Measurements from ENCODE around the gene RELN.

RELN gene

DNA sequence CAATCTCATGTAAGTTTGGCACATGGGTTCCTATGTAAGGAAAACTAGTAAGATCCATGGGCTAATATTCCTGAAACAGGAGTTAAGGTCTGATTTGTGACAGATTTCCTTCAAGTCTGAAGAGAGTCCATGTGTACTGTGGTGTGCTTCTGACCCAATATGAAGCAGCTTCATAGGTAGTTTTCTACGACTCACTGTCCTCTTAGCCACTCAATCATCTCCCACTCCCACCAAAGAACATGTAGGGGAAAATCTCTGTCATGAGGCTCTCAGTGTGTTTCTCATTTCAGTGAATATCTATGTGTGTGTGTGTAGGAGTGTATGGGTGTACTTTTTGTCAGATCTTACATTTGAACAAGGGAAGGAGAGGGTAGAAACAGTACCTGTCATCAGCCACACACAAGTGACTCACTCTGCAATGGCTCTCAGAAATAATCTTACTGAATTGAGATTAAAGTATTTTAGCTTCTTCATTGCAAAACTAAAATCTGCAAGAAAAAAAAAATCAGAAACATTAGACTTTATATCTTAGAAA lies 31.1 kb downstream of the RELN start:
- Histone ChIP-seq H4K91ac (ENCODE audit: low read length) (no peak overlapping the region), H3K23ac (ENCODE audit: low read length in 2 of 2) (no peak overlapping the region), H4K8ac (ENCODE audit: low read length) (no peak overlapping the region), H3K27me3 (ENCODE audit: control insufficient read depth in 1 of 2, insufficient read depth in 1 of 2, low read length in 2 of 2) (peaks cover 3 to 13% of the 10 kb centered on the region in 2 experiments), H3K18ac (ENCODE audit: low read depth in 1 of 2, low read length in 2 of 2) (no peak overlapping the region), H3K9ac (ENCODE audit: low read length) (no peak overlapping the region), H3K4ac (ENCODE audit: low read depth in 1 of 2, low read length in 2 of 2) (no peak overlapping the region), H2BK120ac (ENCODE audit: low read depth, low read length) (no peak overlapping the region), H2AFZ (ENCODE audit: low read depth, low read length) (no peak overlapping the region), H3K79me1 (replicated peaks; ENCODE audit: low read length, poor library complexity, severe bottlenecking) (no peaks in the 10 kb centered on the region), H2BK15ac (ENCODE audit: low read depth, poor library complexity, severe bottlenecking) (no peak overlapping the region), H2BK5ac (ENCODE audit: low read depth, low read length, poor library complexity, severe bottlenecking) (no peak overlapping the region), H3K9me3 (ENCODE audit: control insufficient read depth, low read length) (no peaks in the 10 kb centered on the region), H2AK5ac (ENCODE audit: low read length, severe bottlenecking) (no peak overlapping the region), H3K4me3 (ENCODE audit: insufficient read depth in 1 of 2, low read depth in 1 of 2, low read length in 2 of 2) (no peak overlapping the region), H3K14ac (ENCODE audit: low read length in 2 of 2) (no peak overlapping the region), H3K4me1 (ENCODE audit: control insufficient read depth, insufficient read depth, low read depth, low read length) (peaks cover 4% of the 10 kb centered on the region), H2BK12ac (ENCODE audit: low read length in 2 of 2) (no peak overlapping the region), H3K36me3 (ENCODE audit: control insufficient read depth in 1 of 2, insufficient read depth in 2 of 2, low read depth in 1 of 2, low read length in 2 of 2) (no peaks in the 10 kb centered on the region), H3K4me2 (ENCODE audit: low read length, poor library complexity, severe bottlenecking) (no peak overlapping the region), H3K27ac (ENCODE audit: low read length, poor library complexity, severe bottlenecking) (no peak overlapping the region)
- WGBS, result no CpG with 5 or more reads among the region's 1 CpG
- DNase-seq, result no peak

DNA sequence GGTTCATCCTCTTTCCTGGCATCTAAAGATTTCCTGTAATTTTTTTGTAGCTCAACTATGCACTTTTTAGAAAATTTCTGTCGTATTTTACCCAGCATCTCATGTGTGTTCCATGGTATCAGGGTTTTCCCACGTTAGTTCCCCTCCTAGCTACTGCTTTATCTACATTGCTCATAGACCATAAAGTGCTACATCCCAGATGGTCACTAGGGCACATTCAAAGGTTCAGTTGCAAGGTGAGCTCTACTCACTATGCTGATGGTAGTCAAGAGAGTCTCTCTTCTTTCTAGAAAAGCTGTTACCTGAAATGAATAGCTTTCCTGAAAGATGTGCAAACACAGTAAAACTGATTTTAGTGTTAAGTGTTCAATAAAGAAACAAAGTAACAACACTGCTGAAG lies 33.5 kb downstream of the RELN start:
- H2BK15ac ChIP-seq (ENCODE audit: low read depth, poor library complexity, severe bottlenecking), result no peak overlapping the region
- no peak overlapping the region for H3K18ac ChIP-seq (ENCODE audit: low read depth in 1 of 2, low read length in 2 of 2)
- no peak overlapping the region for H3K4me2 ChIP-seq (ENCODE audit: low read length, poor library complexity, severe bottlenecking)
- no peaks in the 10 kb centered on the region for H3K9me3 ChIP-seq (ENCODE audit: control insufficient read depth, low read length)
- no peak overlapping the region for H3K9ac ChIP-seq (ENCODE audit: low read length)
- 39% methylated on average over 2 of the region's 2 CpGs for WGBS
- H3K79me1 ChIP-seq (replicated peaks; ENCODE audit: low read length, poor library complexity, severe bottlenecking), result no peaks in the 10 kb centered on the region
- H3K27me3 ChIP-seq (ENCODE audit: control insufficient read depth in 1 of 2, insufficient read depth in 1 of 2, low read length in 2 of 2), result peaks cover 3 to 4% of the 10 kb centered on the region in 2 experiments
- no peak overlapping the region for H3K14ac ChIP-seq (ENCODE audit: low read length in 2 of 2)
- no peaks in the 10 kb centered on the region for H3K4me1 ChIP-seq (ENCODE audit: control insufficient read depth, insufficient read depth, low read depth, low read length)
- no peak overlapping the region for H2AK5ac ChIP-seq (ENCODE audit: low read length, severe bottlenecking)
- no peak overlapping the region for H3K23ac ChIP-seq (ENCODE audit: low read length in 2 of 2)
- no peak overlapping the region for H3K4ac ChIP-seq (ENCODE audit: low read depth in 1 of 2, low read length in 2 of 2)
- H3K4me3 ChIP-seq (ENCODE audit: insufficient read depth in 1 of 2, low read depth in 1 of 2, low read length in 2 of 2), result no peak overlapping the region
- H3K27ac ChIP-seq (ENCODE audit: low read length, poor library complexity, severe bottlenecking), result no peak overlapping the region
- no peak overlapping the region for H4K8ac ChIP-seq (ENCODE audit: low read length)
- no peak overlapping the region for H2AFZ ChIP-seq (ENCODE audit: low read depth, low read length)
- H2BK5ac ChIP-seq (ENCODE audit: low read depth, low read length, poor library complexity, severe bottlenecking), result no peak overlapping the region
- H4K91ac ChIP-seq (ENCODE audit: low read length), result no peak overlapping the region
- H2BK12ac ChIP-seq (ENCODE audit: low read length in 2 of 2), result no peak overlapping the region
- no peak overlapping the region for H2BK120ac ChIP-seq (ENCODE audit: low read depth, low read length)
- no peaks in the 10 kb centered on the region for H3K36me3 ChIP-seq (ENCODE audit: control insufficient read depth in 1 of 2, insufficient read depth in 2 of 2, low read depth in 1 of 2, low read length in 2 of 2)
- DNase-seq, result no peak

GRCh38 chr7:103952408-103952807 lies 37.0 kb downstream of the RELN start:
- Histone ChIP-seq H3K14ac (ENCODE audit: low read length in 2 of 2) (no peak overlapping the region), H3K36me3 (ENCODE audit: control insufficient read depth in 1 of 2, insufficient read depth in 2 of 2, low read depth in 1 of 2, low read length in 2 of 2) (no peaks in the 10 kb centered on the region), H4K91ac (ENCODE audit: low read length) (no peak overlapping the region), H3K79me1 (replicated peaks; ENCODE audit: low read length, poor library complexity, severe bottlenecking) (no peaks in the 10 kb centered on the region), H3K27me3 (ENCODE audit: control insufficient read depth in 1 of 2, insufficient read depth in 1 of 2, low read length in 2 of 2) (no peaks in the 10 kb centered on the region), H3K4me3 (ENCODE audit: insufficient read depth in 1 of 2, low read depth in 1 of 2, low read length in 2 of 2) (no peak overlapping the region), H2AFZ (ENCODE audit: low read depth, low read length) (no peak overlapping the region), H3K4me1 (ENCODE audit: control insufficient read depth, insufficient read depth, low read depth, low read length) (peaks cover 2% of the 10 kb centered on the region), H4K8ac (ENCODE audit: low read length) (no peak overlapping the region), H2BK5ac (ENCODE audit: low read depth, low read length, poor library complexity, severe bottlenecking) (no peak overlapping the region), H2BK120ac (ENCODE audit: low read depth, low read length) (no peak overlapping the region), H3K9ac (ENCODE audit: low read length) (no peak overlapping the region), H2BK15ac (ENCODE audit: low read depth, poor library complexity, severe bottlenecking) (no peak overlapping the region), H3K9me3 (ENCODE audit: control insufficient read depth, low read length) (no peaks in the 10 kb centered on the region), H2AK5ac (ENCODE audit: low read length, severe bottlenecking) (no peak overlapping the region), H2BK12ac (ENCODE audit: low read length in 2 of 2) (no peak overlapping the region), H3K4ac (ENCODE audit: low read depth in 1 of 2, low read length in 2 of 2) (no peak overlapping the region), H3K27ac (ENCODE audit: low read length, poor library complexity, severe bottlenecking) (no peak overlapping the region), H3K18ac (ENCODE audit: low read depth in 1 of 2, low read length in 2 of 2) (no peak overlapping the region), H3K23ac (ENCODE audit: low read length in 2 of 2) (no peak overlapping the region), H3K4me2 (ENCODE audit: low read length, poor library complexity, severe bottlenecking) (no peak overlapping the region)
- WGBS, result no CpG with 5 or more reads among the region's 1 CpG
- no peak for DNase-seq

- no peak overlapping the region for H4K8ac ChIP-seq (ENCODE audit: low read length)
- no peak overlapping the region for H2BK5ac ChIP-seq (ENCODE audit: low read depth, low read length, poor library complexity, severe bottlenecking)
- no peak overlapping the region for H3K18ac ChIP-seq (ENCODE audit: low read depth in 1 of 2, low read length in 2 of 2)
- no peak overlapping the region for H2AK5ac ChIP-seq (ENCODE audit: low read length, severe bottlenecking)
- H3K14ac ChIP-seq (ENCODE audit: low read length in 2 of 2), result no peak overlapping the region
- no peak overlapping the region for H2AFZ ChIP-seq (ENCODE audit: low read depth, low read length)
- DNase-seq, result no peak
- H3K27me3 ChIP-seq (ENCODE audit: control insufficient read depth in 1 of 2, insufficient read depth in 1 of 2, low read length in 2 of 2), result no peaks in the 10 kb centered on the region
- no peaks in the 10 kb centered on the region for H3K36me3 ChIP-seq (ENCODE audit: control insufficient read depth in 1 of 2, insufficient read depth in 2 of 2, low read depth in 1 of 2, low read length in 2 of 2)
- no peak overlapping the region for H2BK120ac ChIP-seq (ENCODE audit: low read depth, low read length)
- no peak overlapping the region for H3K4me2 ChIP-seq (ENCODE audit: low read length, poor library complexity, severe bottlenecking)
- H3K9ac ChIP-seq (ENCODE audit: low read length), result no peak overlapping the region
- no peak overlapping the region for H3K4me3 ChIP-seq (ENCODE audit: insufficient read depth in 1 of 2, low read depth in 1 of 2, low read length in 2 of 2)
- H3K4ac ChIP-seq (ENCODE audit: low read depth in 1 of 2, low read length in 2 of 2), result no peak overlapping the region
- H2BK15ac ChIP-seq (ENCODE audit: low read depth, poor library complexity, severe bottlenecking), result no peak overlapping the region
- H3K4me1 ChIP-seq (ENCODE audit: control insufficient read depth, insufficient read depth, low read depth, low read length), result peaks cover 2% of the 10 kb centered on the region
- H3K9me3 ChIP-seq (ENCODE audit: control insufficient read depth, low read length), result no peaks in the 10 kb centered on the region
- peak overlapping the region; percentile 89 for H3K27ac ChIP-seq (ENCODE audit: low read length, poor library complexity, severe bottlenecking)
- no peak overlapping the region for H3K23ac ChIP-seq (ENCODE audit: low read length in 2 of 2)
- no peak overlapping the region for H2BK12ac ChIP-seq (ENCODE audit: low read length in 2 of 2)
- 53% methylated on average over 1 of the region's 2 CpGs for WGBS
- H4K91ac ChIP-seq (ENCODE audit: low read length), result no peak overlapping the region
- no peaks in the 10 kb centered on the region for H3K79me1 ChIP-seq (replicated peaks; ENCODE audit: low read length, poor library complexity, severe bottlenecking)
Observed at GRCh38 chr7:103951311-103951710, 38.1 kb downstream of the RELN start.

Data from mesenchymal stem cell (in vitro differentiated cells and primary cell).